Panc1 (cell line): Measurements from ENCODE around the gene TECPR1. TPM values are rescaled to one million over a fixed set of nuclear protein-coding genes. Genes with fewer than 3 reads are reported as not detected.

ENCODE experiments used
- ATAC-seq: fragments of 200-7000 bp; cut with Tn5 transposase; 2 replicates; pipeline ENCODE4 v1.9.1; 2020; ENCODE audit warnings: mild to moderate bottlenecking, moderate library complexity
- BruUV-seq: library from RNA; stranded (reverse); fragments of 400-500 nt; replicated peaks from 2 replicates; lab custom pipeline; 2021; lab: Mats Ljungman, UMichigan
- CTCF ChIA-PET: fragments of 300-600 bp; sonication (Branson Sonifier 250); formaldehyde crosslinking; loops from one replicate; lab custom pipeline; 2022; ENCODE audit warnings: antibody characterized with exemption; lab: Charles Lee
- POLR2A ChIA-PET: fragments of 300-600 bp; sonication (Branson Sonifier 250); formaldehyde crosslinking; loops from one replicate; lab custom pipeline; 2022; ENCODE audit warnings: antibody characterized with exemption; lab: Charles Lee
- DNase-seq: peaks from one replicate; pipeline ENCODE4 v3.0.0-alpha.2; 2010; ENCODE audit warnings: low read depth, low spot score
- H3K27ac ChIP-seq: 2 replicates; pipeline ENCODE4 v1.5.1; 2011; ENCODE audit warnings: mild to moderate bottlenecking, low read length, inconsistent platforms
- H3K27me3 ChIP-seq: fragments of 200-500 bp; sonication (Bioruptor generic); 2 replicates; pipeline ENCODE4 v1.6.0; 2014; ENCODE audit warnings: low read length, inconsistent platforms; ENCODE audit not compliant: control insufficient read depth, insufficient read depth
- H3K36me3 ChIP-seq: fragments of 200-500 bp; sonication (Bioruptor generic); 2 replicates; pipeline ENCODE4 v1.5.1; 2014; ENCODE audit warnings: inconsistent platforms, mild to moderate bottlenecking, low read length, moderate library complexity; ENCODE audit not compliant: control insufficient read depth, insufficient read depth
- H3K4me1 ChIP-seq: 2 replicates; pipeline ENCODE4 v1.5.1; 2011; ENCODE audit warnings: inconsistent platforms, mild to moderate bottlenecking, low read length, moderate library complexity; ENCODE audit not compliant: control insufficient read depth, insufficient read depth
- H3K4me3 ChIP-seq, 2 experiments: 2 replicates each; pipeline ENCODE4 v1.5.1; 2011 to 2012; ENCODE audit warnings: low read depth in 2 of 2, low read length in 2 of 2, mild to moderate bottlenecking in 2 of 2, inconsistent platforms in 1 of 2, moderate library complexity in 1 of 2
- H3K9me3 ChIP-seq: fragments of 200-500 bp; sonication (Bioruptor generic); 2 replicates; pipeline ENCODE4 v1.5.1; 2014; ENCODE audit warnings: low read depth, mild to moderate bottlenecking, inconsistent platforms, low read length, moderate library complexity; ENCODE audit not compliant: control insufficient read depth, insufficient read depth
- CTCF ChIP-seq: fragments of 450-650 bp; IDR thresholded peaks from 2 replicates; pipeline ENCODE4 v1.5.1; 2017; ENCODE audit warnings: mild to moderate bottlenecking
- POLR2AphosphoS5 ChIP-seq: IDR thresholded peaks from 2 replicates; pipeline ENCODE4 v1.6.1; 2012; ENCODE audit warnings: mild to moderate bottlenecking, low read depth, low read length, moderate library complexity
- REST ChIP-seq, 2 experiments: IDR thresholded peaks; 2 replicates each; pipeline ENCODE4 v1.6.1; 2011 to 2012; ENCODE audit warnings: low read depth in 2 of 2, control low read depth in 1 of 2, low read length in 1 of 2, mild to moderate bottlenecking in 1 of 2, moderate library complexity in 1 of 2; ENCODE audit not compliant: insufficient read depth in 1 of 2
- SIN3A ChIP-seq: IDR thresholded peaks from 2 replicates; pipeline ENCODE4 v1.6.1; 2012; ENCODE audit warnings: low read depth, mild to moderate bottlenecking, low read length, moderate library complexity, borderline replicate concordance; ENCODE audit not compliant: insufficient read depth
- TCF7L2 ChIP-seq: IDR thresholded peaks from 2 replicates; pipeline ENCODE4 v1.6.1; 2011; ENCODE audit warnings: mild to moderate bottlenecking, low read depth, low read length, inconsistent platforms
- in situ Hi-C: cut with HindIII; loops from 2 replicates; pipeline ENCODE4 v1.10.0; 2016; ENCODE audit warnings: low sequenced_read_pairs, low pct_unique_long_range_greater_than_20kb
- intact Hi-C: fragments of 100-400 bp; cut with micrococcal nuclease; formaldehyde crosslinking; loops from one replicate; pipeline ENCODE4 v1.10.0; 2022; ENCODE audit not compliant: unreplicated experiment
- total RNA-seq: library from RNA; stranded (reverse); gene quantifications from one replicate; pipeline ENCODE4 v1.2.1, GENCODE V29; 2021; ENCODE audit not compliant: unreplicated experiment

TECPR1 gene
- total RNA-seq, 1 experiment from 2014 or later = 21.0 TPM

GRCh38 chr7:98211221-98211675, 40.8 kb downstream of the TECPR1 start, which contains the start of gene BHLHA15:
BHLHA15 (plus strand) TSS chr7:98211439; CDS start chr7:98212310, 871 bp downstream.
- H3K9me3 ChIP-seq = no peaks in the 10 kb centered on the region
- no peak for TF ChIP-seq TCF7L2
- no peak for TF ChIP-seq CTCF
- no peak for TF ChIP-seq POLR2AphosphoS5
- no peak for TF ChIP-seq SIN3A
- H3K27me3 ChIP-seq = no peaks in the 10 kb centered on the region
- H3K36me3 ChIP-seq = no peaks in the 10 kb centered on the region
- in situ Hi-C loops (no loop called here), intact Hi-C loops (no loop called here)
- H3K27ac ChIP-seq = no peak within 1 kb of the TSS
- ATAC-seq (peak; percentile 53), DNase-seq (no peak)
- no peaks in the 10 kb centered on the region for H3K4me1 ChIP-seq
- BruUV-seq = no TSS peak
- peak within 1 kb of the TSS; percentile 32 to 36 for H3K4me3 ChIP-seq
- ChIA-PET CTCF (no interaction called here), POLR2A (no interaction called here)

GRCh38 chr7:98210513-98211220, 41.4 kb downstream of the TECPR1 start:
- ATAC-seq = peak; percentile 75
- Histone ChIP-seq H3K9me3 (no peaks in the 10 kb centered on the region), H3K36me3 (no peaks in the 10 kb centered on the region), H3K4me1 (no peaks in the 10 kb centered on the region), H3K27me3 (no peaks in the 10 kb centered on the region), H3K4me3 (peak overlapping the region; percentile 32 to 36), H3K27ac (no peak overlapping the region)
- DNase-seq = no peak
- intact Hi-C loops (no loop called here), in situ Hi-C loops (no loop called here)
- CTCF ChIA-PET = no interaction called here
- POLR2A ChIA-PET = no interaction called here
- TF ChIP-seq CTCF (no peak), POLR2AphosphoS5 (no peak), SIN3A (no peak), TCF7L2 (no peak), REST (IDR thresholded peaks at IDR 0.05; ENCODE audit: insufficient read depth in 1 of 2, low read depth in 2 of 2, low read length in 1 of 2) (no peak)
- no TSS peak for BruUV-seq
